H1 (cell line): Measurements from ENCODE around the gene TNFSF15. TPM values are rescaled to one million over a fixed set of nuclear protein-coding genes. Genes with fewer than 3 reads are reported as not detected.

ENCODE experiments used
- CTCF ChIA-PET: fragments of 300-600 bp; sonication (Branson Sonifier 250); formaldehyde crosslinking; loops from one replicate; lab custom pipeline; 2021; ENCODE audit not compliant: partially characterized antibody; lab: Charles Lee
- POLR2A ChIA-PET: fragments of 300-600 bp; sonication (Branson Sonifier 250); formaldehyde crosslinking; loops from one replicate; lab custom pipeline; 2021; ENCODE audit warnings: inconsistent platforms; ENCODE audit not compliant: partially characterized antibody; lab: Charles Lee
- DNase-seq, 2 experiments: peaks; one replicate each; pipeline versions ENCODE4 v3.0.0 to v3.0.0-alpha.2; 2010 to 2022; ENCODE audit warnings: low spot score in 2 of 2, low read depth in 1 of 2, mixed read lengths in 1 of 2
- FAIRE-seq: peaks from 2 replicates; lab custom pipeline; 2011; peaks lifted over from hg19 to GRCh38; lab: Jason Lieb, UNC
- H2AFZ ChIP-seq: 2 replicates; pipeline ENCODE4 v1.8.1; 2012; ENCODE audit warnings: low read length, inconsistent platforms
- H2AK5ac ChIP-seq: 2 replicates; pipeline ENCODE4 v1.6.1; 2013; ENCODE audit warnings: low read depth, low read length
- H2BK120ac ChIP-seq: replicated peaks from 2 replicates; pipeline ENCODE3; 2013; ENCODE audit warnings: low read depth, low read length, inconsistent platforms
- H2BK12ac ChIP-seq: 2 replicates; pipeline ENCODE4 v1.6.1; 2013; ENCODE audit warnings: low read depth, low read length
- H2BK15ac ChIP-seq: 2 replicates; pipeline ENCODE4 v1.6.1; 2013; ENCODE audit warnings: low read length
- H2BK20ac ChIP-seq: 2 replicates; pipeline ENCODE4 v1.6.1; 2013; ENCODE audit warnings: low read length
- H2BK5ac ChIP-seq: 2 replicates; pipeline ENCODE4 v1.6.1; 2013; ENCODE audit warnings: low read depth, low read length
- H3K14ac ChIP-seq: 2 replicates; pipeline ENCODE4 v1.6.1; 2013; ENCODE audit warnings: inconsistent platforms; ENCODE audit not compliant: insufficient read length
- H3K18ac ChIP-seq: 2 replicates; pipeline ENCODE4 v1.6.1; 2013; ENCODE audit warnings: low read length; ENCODE audit errors: extremely low read depth
- H3K23ac ChIP-seq: 2 replicates; pipeline ENCODE4 v1.6.1; 2013; ENCODE audit warnings: inconsistent platforms; ENCODE audit not compliant: insufficient read length
- H3K23me2 ChIP-seq: 2 replicates; pipeline ENCODE4 v1.6.1; 2013; ENCODE audit warnings: low read depth, low read length
- H3K27ac ChIP-seq: 2 replicates; pipeline ENCODE4 v1.6.1; 2011; ENCODE audit warnings: low read depth, low read length, inconsistent platforms
- H3K27me3 ChIP-seq, 4 experiments: replicated peaks in 1 of 4; 1 replicate in 1 of 4; 2 replicates in 3 of 4; pipeline versions ENCODE4 v1.6.1 to v1.8.1; 2011 to 2013; ENCODE audit warnings: low read length in 3 of 4, mild to moderate bottlenecking in 3 of 4, inconsistent platforms in 2 of 4, mixed read lengths in 2 of 4, moderate library complexity in 1 of 4; ENCODE audit not compliant: control insufficient read depth in 3 of 4, insufficient read depth in 3 of 4; ENCODE audit errors: extremely low read depth in 1 of 4
- H3K36me3 ChIP-seq, 4 experiments: 2 replicates each; pipeline versions ENCODE4 v1.6.1 to v1.8.1; 2011 to 2013; ENCODE audit warnings: mild to moderate bottlenecking in 4 of 4, low read length in 3 of 4, moderate library complexity in 2 of 4, control low read depth in 1 of 4, inconsistent platforms in 1 of 4; ENCODE audit not compliant: insufficient read depth in 4 of 4, control insufficient read depth in 2 of 4
- H3K4ac ChIP-seq: replicated peaks from 2 replicates; pipeline ENCODE3; 2013; ENCODE audit warnings: low read length, low read depth, mixed read lengths, inconsistent platforms; ENCODE audit not compliant: insufficient read length
- H3K4me1 ChIP-seq, 4 experiments: replicated peaks in 1 of 4; 1 replicate in 1 of 4; 2 replicates in 3 of 4; pipeline versions ENCODE4 v1.6.1 to v1.8.1; 2011 to 2013; ENCODE audit warnings: low read length in 3 of 4, inconsistent platforms in 2 of 4, mixed read lengths in 1 of 4; ENCODE audit not compliant: insufficient read depth in 4 of 4, control insufficient read depth in 3 of 4
- H3K4me2 ChIP-seq, 2 experiments: 2 replicates each; pipeline versions ENCODE4 v1.6.1 to v1.8.1; 2011 to 2013; ENCODE audit warnings: low read depth in 2 of 2, low read length in 2 of 2, control low read depth in 1 of 2, inconsistent platforms in 1 of 2, mild to moderate bottlenecking in 1 of 2; ENCODE audit not compliant: insufficient read depth in 1 of 2
- H3K4me3 ChIP-seq, 4 experiments: fragments of 200-600, 300-600 bp in 1 of 4; sonication (generic), shearing (Covaris generic), sonication (Bioruptor Twin) in 1 of 4; 2 replicates each; pipeline versions ENCODE4 v1.5.1 to v1.8.1; 2011 to 2016; ENCODE audit warnings: low read length in 4 of 4, low read depth in 3 of 4, control low read depth in 2 of 4, inconsistent platforms in 2 of 4, mild to moderate bottlenecking in 2 of 4, mixed read lengths in 1 of 4, moderate library complexity in 1 of 4; ENCODE audit not compliant: insufficient read depth in 2 of 4; ENCODE audit errors: extremely low read depth in 1 of 4
- H3K56ac ChIP-seq: replicated peaks from 2 replicates; pipeline ENCODE3; 2013; ENCODE audit warnings: low read depth, mild to moderate bottlenecking, mixed read lengths, low read length, inconsistent platforms; ENCODE audit not compliant: insufficient read length
- H3K79me1 ChIP-seq: 2 replicates; pipeline ENCODE4 v1.6.1; 2013; ENCODE audit warnings: low read depth, low read length, control low read depth
- H3K79me2 ChIP-seq, 2 experiments: 2 replicates each; pipeline versions ENCODE4 v1.6.1 to v1.8.1; 2012 to 2013; ENCODE audit warnings: low read length in 2 of 2, mild to moderate bottlenecking in 2 of 2, inconsistent platforms in 1 of 2; ENCODE audit not compliant: insufficient read depth in 2 of 2, control insufficient read depth in 1 of 2
- H3K9ac ChIP-seq, 4 experiments: replicated peaks in 1 of 4; 1 replicate in 1 of 4; 2 replicates in 3 of 4; pipeline versions ENCODE4 v1.6.1 to v1.8.1; 2011 to 2013; ENCODE audit warnings: low read depth in 3 of 4, low read length in 3 of 4, control low read depth in 2 of 4, mild to moderate bottlenecking in 2 of 4, moderate library complexity in 2 of 4, inconsistent platforms in 1 of 4; ENCODE audit errors: extremely low read depth in 1 of 4
- H3K9me3 ChIP-seq, 2 experiments: 2 replicates each; pipeline versions ENCODE4 v1.6.1 to v1.8.1; 2012 to 2013; ENCODE audit warnings: mild to moderate bottlenecking in 2 of 2, moderate library complexity in 2 of 2, control low read depth in 1 of 2, inconsistent platforms in 1 of 2, low read depth in 1 of 2, low read length in 1 of 2, mixed read lengths in 1 of 2; ENCODE audit not compliant: insufficient read depth in 2 of 2
- H4K20me1 ChIP-seq, 2 experiments: replicated peaks in 1 of 2; 2 replicates each; pipeline versions ENCODE3 to v1.8.1; 2011 to 2013; ENCODE audit warnings: inconsistent platforms in 2 of 2, low read length in 2 of 2, mild to moderate bottlenecking in 1 of 2; ENCODE audit not compliant: insufficient read depth in 2 of 2, control insufficient read depth in 1 of 2
- H4K5ac ChIP-seq: 2 replicates; pipeline ENCODE4 v1.6.1; 2013; ENCODE audit warnings: low read length, low read depth, mixed read lengths, inconsistent platforms; ENCODE audit not compliant: insufficient read length
- H4K8ac ChIP-seq: 2 replicates; pipeline ENCODE4 v1.8.0; 2013; ENCODE audit warnings: mild to moderate bottlenecking, moderate library complexity, low read length, inconsistent platforms; ENCODE audit not compliant: insufficient read depth; ENCODE audit errors: extremely low read depth
- H4K91ac ChIP-seq: replicated peaks from 2 replicates; pipeline ENCODE3; 2013; ENCODE audit warnings: low read length, mixed read lengths, inconsistent platforms; ENCODE audit not compliant: insufficient read length
- CBX5 ChIP-seq: fragments of 300-800, 300-1000 bp; sonication (generic); IDR thresholded peaks from 2 replicates; pipeline ENCODE4 v1.7.1; 2016; ENCODE audit warnings: antibody characterized with exemption, low read length, low read depth
- CBX8 ChIP-seq: fragments of 300-800, 300-1000 bp; sonication (generic); IDR thresholded peaks from 2 replicates; pipeline ENCODE4 v1.7.1; 2016; ENCODE audit warnings: low read depth, low read length, borderline replicate concordance
- CEBPB ChIP-seq: IDR thresholded peaks from 2 replicates; pipeline ENCODE4 v1.6.1; 2012; ENCODE audit warnings: low read depth, low read length
- EZH2 ChIP-seq: fragments of 200-600 bp; sonication (generic); IDR thresholded peaks from 2 replicates; pipeline ENCODE4 v1.7.1; 2012; ENCODE audit warnings: low read depth, mild to moderate bottlenecking, moderate library complexity, low read length, inconsistent platforms; ENCODE audit not compliant: severe bottlenecking
- GABPA ChIP-seq: IDR thresholded peaks from 2 replicates; pipeline ENCODE4 v1.6.1; 2011; ENCODE audit warnings: mild to moderate bottlenecking, low read length, moderate library complexity, borderline replicate concordance; ENCODE audit not compliant: insufficient read depth
- MAX ChIP-seq: IDR thresholded peaks from 2 replicates; pipeline ENCODE4 v1.6.1; 2012; ENCODE audit warnings: inconsistent platforms
- PHF8 ChIP-seq: fragments of 200-600 bp; sonication (generic); conservative IDR thresholded peaks from 2 replicates; pipeline ENCODE4 v1.7.1; 2012; ENCODE audit warnings: low read depth, mild to moderate bottlenecking, inconsistent platforms, low read length, moderate library complexity
- RXRA ChIP-seq: IDR thresholded peaks from 2 replicates; pipeline ENCODE4 v1.6.1; 2011; ENCODE audit warnings: low read depth, mild to moderate bottlenecking, low read length, moderate library complexity; ENCODE audit not compliant: insufficient read depth
- SP2 ChIP-seq: IDR thresholded peaks from 2 replicates; pipeline ENCODE4 v1.6.1; 2012; ENCODE audit warnings: mild to moderate bottlenecking, low read length, inconsistent platforms
- TBP ChIP-seq: IDR thresholded peaks from 2 replicates; pipeline ENCODE4 v1.6.1; 2011; ENCODE audit warnings: low read depth, low read length, improper control_type of control experiment
- YY1 ChIP-seq: IDR thresholded peaks from 2 replicates; pipeline ENCODE4 v1.6.1; 2011; ENCODE audit warnings: low read depth, mild to moderate bottlenecking, low read length
- WGBS, 2 experiments: shearing (Covaris generic) in 1 of 2; methylation state at CpG; one replicate each; pipeline versions ENCODE4 v1.1.6 to v1.1.7; 2013 to 2015; ENCODE audit warnings: low lambda C conversion rate in 2 of 2, mixed read lengths in 2 of 2, inconsistent platforms in 1 of 2, low coverage in 1 of 2, missing lambda C conversion rate in 1 of 2; ENCODE audit not compliant: insufficient replicate concordance in 2 of 2, insufficient coverage in 1 of 2, insufficient read length in 1 of 2; ENCODE audit errors: extremely low coverage in 1 of 2, missing lambda C conversion rate in 1 of 2; 5-methylcytosine and 5-hydroxymethylcytosine counted together
- polyA plus RNA-seq, 7 experiments: library from polyadenylated mRNA; depleted of rRNA in 3 of 7; stranded (reverse) in 5 of 7; unstranded in 2 of 7; fragments of >200 nt in 5 of 7; fragments of 200-250 nt in 2 of 7; gene quantifications; 1 replicate in 5 of 7; 2 replicates in 1 of 7; 4 replicates in 1 of 7; pipeline versions ENCODE4 v1.2.1 to v1.2.3, GENCODE V29; 2011 to 2013; ENCODE audit warnings: missing spikeins in 2 of 7, mixed read lengths in 2 of 7
- total RNA-seq: library from RNA; stranded (reverse); fragmentation: NEBNext Ultra II Directional; extraction: Animal tissue kit (Norgen Biotek cat#: 25700); gene quantifications from 2 replicates; pipeline ENCODE4 v1.2.1, GENCODE V29; 2021
- TF ChIP-seq, protein P1 (sequence below): IDR thresholded peaks from 2 replicates; pipeline ENCODE4 v1.6.1; 2012; ENCODE audit warnings: low read length, inconsistent platforms

The TNFSF15 gene
- total and polyA plus RNA-seq, 2 of the 8 experiments (the other 6 are each of a cell fraction or from before 2014, with no cell fraction given), result 0.09 to 0.17 TPM

GRCh38 chr9:114818178-114818577, 12.3 kb upstream of the TNFSF15 start:
- Histone ChIP-seq H3K4ac (no peak overlapping the region), H4K91ac (no peak overlapping the region), H4K5ac (no peak overlapping the region), H4K20me1 (peaks cover 0 to 3% of the 10 kb centered on the region in 2 experiments), H2BK20ac (no peak overlapping the region), H2BK12ac (no peak overlapping the region), H3K23me2 (no peaks in the 10 kb centered on the region), H3K9ac (no peak overlapping the region), H3K79me2 (no peaks in the 10 kb centered on the region), H2BK5ac (no peak overlapping the region), H2AFZ (no peak overlapping the region), H2BK15ac (no peak overlapping the region), H3K56ac (no peak overlapping the region), H3K4me2 (no peak overlapping the region), H3K18ac (no peak overlapping the region), H3K36me3 (no peaks in the 10 kb centered on the region; a peak in 1 of 8 replicates), H3K27me3 (no peaks in the 10 kb centered on the region), H3K27ac (no peak overlapping the region), H4K8ac (no peak overlapping the region), H3K14ac (no peak overlapping the region), H3K23ac (no peak overlapping the region), H2BK120ac (no peak overlapping the region), H3K4me1 (no peaks in the 10 kb centered on the region), H3K79me1 (no peaks in the 10 kb centered on the region; the same call in 1 of the 2 replicates), H3K4me3 (no peak overlapping the region), H3K9me3 (no peaks in the 10 kb centered on the region), H2AK5ac (no peak overlapping the region)
- WGBS, 2 experiments, result 100% methylated on average over 1 of the region's 1 CpG; no CpG with 5 or more reads in 1 of the 2 experiments
- FAIRE-seq (no peak), DNase-seq (no peak)
- CTCF ChIA-PET, result interaction anchor here (0.9 kb wide), 1 partner anchor 93 kb away, joined by 3 read pairs; no protein-coding TSS in a partner anchor
- POLR2A ChIA-PET, result no interaction called here
- no peak for TF ChIP-seq PHF8
- no peak for TF ChIP-seq TBP
- TF ChIP-seq CBX8, result no peak
- TF ChIP-seq RXRA, result no peak
- no peak for TF ChIP-seq EZH2
- no peak for TF ChIP-seq CBX5
- no peak for TF ChIP-seq CEBPB
- TF ChIP-seq, protein P1, sequence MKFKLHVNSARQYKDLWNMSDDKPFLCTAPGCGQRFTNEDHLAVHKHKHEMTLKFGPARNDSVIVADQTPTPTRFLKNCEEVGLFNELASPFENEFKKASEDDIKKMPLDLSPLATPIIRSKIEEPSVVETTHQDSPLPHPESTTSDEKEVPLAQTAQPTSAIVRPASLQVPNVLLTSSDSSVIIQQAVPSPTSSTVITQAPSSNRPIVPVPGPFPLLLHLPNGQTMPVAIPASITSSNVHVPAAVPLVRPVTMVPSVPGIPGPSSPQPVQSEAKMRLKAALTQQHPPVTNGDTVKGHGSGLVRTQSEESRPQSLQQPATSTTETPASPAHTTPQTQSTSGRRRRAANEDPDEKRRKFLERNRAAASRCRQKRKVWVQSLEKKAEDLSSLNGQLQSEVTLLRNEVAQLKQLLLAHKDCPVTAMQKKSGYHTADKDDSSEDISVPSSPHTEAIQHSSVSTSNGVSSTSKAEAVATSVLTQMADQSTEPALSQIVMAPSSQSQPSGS, result no peak
- no peak for TF ChIP-seq MAX
- no peak for TF ChIP-seq SP2
- TF ChIP-seq YY1, result no peak
- TF ChIP-seq GABPA, result no peak
